ENCODE results near the gene OR2D2. TPM values are rescaled to one million over a fixed set of nuclear protein-coding genes. Genes with fewer than 3 reads are reported as not detected.

OR2D2 gene
- total and polyA plus RNA-seq, 2 of the 4 experiments (the other 2 are of a cell fraction): 0.07 to 0.36 TPM

DNA sequence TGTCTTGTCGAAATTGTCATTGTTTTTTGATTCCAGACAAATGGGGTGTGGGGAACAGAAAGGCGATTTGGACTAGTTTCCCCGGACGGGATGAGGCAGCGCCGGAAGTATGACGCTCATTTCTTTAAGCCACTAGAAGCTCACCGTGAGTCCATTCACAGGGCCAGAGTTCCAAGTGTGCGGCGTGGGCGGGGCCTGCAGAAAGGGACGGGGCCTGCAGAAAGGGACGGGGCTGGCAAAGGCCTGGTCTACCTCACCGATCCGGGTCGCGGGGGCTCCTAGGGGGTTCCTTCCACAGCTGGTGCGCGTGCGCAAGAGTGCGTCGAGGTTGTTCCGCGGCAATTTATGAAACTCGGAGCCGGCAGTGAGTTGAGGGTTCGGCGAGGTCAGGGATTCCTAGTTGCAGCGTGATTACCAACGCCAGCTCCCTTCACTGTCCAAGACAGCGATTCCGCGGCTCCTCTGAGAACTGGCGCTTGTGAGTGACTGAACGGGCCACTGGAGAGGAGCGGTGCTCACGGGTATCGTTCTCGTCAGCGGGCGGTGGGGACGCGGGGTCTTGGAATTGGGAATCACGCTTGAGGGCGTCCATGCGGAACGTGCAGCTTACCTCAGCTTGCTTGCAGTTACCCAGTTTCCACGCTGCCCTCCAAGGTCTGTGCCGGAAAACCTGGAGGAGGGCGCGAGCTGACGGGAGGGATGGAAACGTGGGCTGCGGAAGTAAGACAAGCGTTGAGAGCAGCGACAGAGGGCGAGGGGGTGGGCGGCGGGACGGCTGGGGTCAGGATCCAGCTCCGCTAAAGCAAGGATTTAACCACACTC, 34.1 kb upstream of the OR2D2 start, which contains the start of gene ZNF215:
TSS of gene ZNF215 (plus strand) at position 219 of the 822 bp plus-strand sequence. CDS start 5,847 bp downstream, outside the sequence.
- H3K36me3 ChIP-seq (ENCODE audit: control insufficient read depth, insufficient read depth, low read length): no peaks in the 10 kb centered on the region
- BruUV-seq (replicated peaks): no TSS peak
- H3K9ac ChIP-seq (ENCODE audit: low read depth, low read length): peak within 1 kb of the TSS; percentile 58
- peak within 1 kb of the TSS; percentile 11; the same call in 1 of the 2 replicates for H2BK20ac ChIP-seq (ENCODE audit: low read depth, low read length)
- peak within 1 kb of the TSS; percentile 19; the same call in 1 of the 2 replicates for H3K18ac ChIP-seq (ENCODE audit: low read depth, low read length)
- no peaks in the 10 kb centered on the region for H4K20me1 ChIP-seq (ENCODE audit: insufficient read depth, low read length)
- H4K91ac ChIP-seq (ENCODE audit: insufficient read depth, low read depth, low read length): peak within 1 kb of the TSS; percentile 59
- ChIA-PET CTCF (interaction anchor here (0.7 kb wide), 1 partner anchor 1532 kb away, joined by 7 read pairs; no protein-coding TSS in a partner anchor), POLR2A (ENCODE audit: unreplicated experiment) (interaction anchor here (0.5 kb wide), 1 partner anchor 1804 kb away, joined by 4 read pairs; no protein-coding TSS in a partner anchor)
- H2AK5ac ChIP-seq (ENCODE audit: low read depth, low read length): no peak within 1 kb of the TSS
- intact Hi-C loops (cut with micrococcal nuclease) (loop anchor here (2.0 kb wide), 1 partner anchor 94 kb away; the partner anchor contains the start of genes NLRP14 and ZNF214), in situ Hi-C loops (cut with MboI; ENCODE audit: low sequenced_read_pairs) (no loop called here), dilution Hi-C loops (cut with HindIII; ENCODE audit: low sequenced_read_pairs, unreplicated experiment) (no loop called here)
- TF ChIP-seq MXI1 (IDR thresholded peaks at IDR 0.05; ENCODE audit: borderline replicate concordance, low read depth, low read length): peak; percentile 17
- TF ChIP-seq CEBPB (IDR thresholded peaks at IDR 0.05; ENCODE audit: low read depth, low read length): no peak
- 0 out of 2 replicates have a peak, but pooled peaks have one; percentile 25 for TF ChIP-seq MAZ (IDR thresholded peaks at IDR 0.05; ENCODE audit: borderline replicate concordance, low read depth, low read length)
- TF ChIP-seq ELK1 (IDR thresholded peaks at IDR 0.05; ENCODE audit: borderline replicate concordance, low read depth, low read length): no peak
- TF ChIP-seq NFE2L2 (IDR thresholded peaks at IDR 0.05; ENCODE audit: low read depth, low read length): no peak
- TF ChIP-seq MAFK (IDR thresholded peaks at IDR 0.05; ENCODE audit: low read depth, low read length): no peak
- peak; percentile 8; the same call in 1 of the 2 replicates for TF ChIP-seq RAD21 (IDR thresholded peaks at IDR 0.05; ENCODE audit: low read length)
- peak within 1 kb of the TSS; percentile 91 for H3K14ac ChIP-seq (replicated peaks; ENCODE audit: low read depth, low read length)
- peak; percentile 81 for DNase-seq
- H3K56ac ChIP-seq (ENCODE audit: extremely low read depth, insufficient read depth, low read length): peak within 1 kb of the TSS; percentile 68
- H2BK5ac ChIP-seq (ENCODE audit: low read depth, low read length, poor library complexity, severe bottlenecking): peak within 1 kb of the TSS; percentile 53
- peak within 1 kb of the TSS; percentile 48 for H3K23ac ChIP-seq (ENCODE audit: low read depth, low read length)
- peak within 1 kb of the TSS; percentile 54 for H2BK120ac ChIP-seq (ENCODE audit: low read depth, low read length)
- peak within 1 kb of the TSS; percentile 26 for H3K27ac ChIP-seq (ENCODE audit: insufficient read depth, low read length)
- WGBS, 2 experiments (ENCODE audit: extremely low coverage in 2 of 2, insufficient read length in 1 of 2): 0% methylated on average over 31 of the region's 61 CpGs; no CpG with 5 or more reads in 1 of the 2 experiments
- peak within 1 kb of the TSS; percentile 77 for H2AK9ac ChIP-seq (replicated peaks; ENCODE audit: low read depth, low read length, poor library complexity)
- H3K9me3 ChIP-seq (ENCODE audit: control insufficient read depth, insufficient read depth, low read length): no peaks in the 10 kb centered on the region
- no peaks in the 10 kb centered on the region for H3K4me1 ChIP-seq (ENCODE audit: control insufficient read depth, insufficient read depth, low read length)
- peak within 1 kb of the TSS; percentile 65 for H3K4me3 ChIP-seq (ENCODE audit: insufficient read depth, low read depth, low read length)
- peak within 1 kb of the TSS; percentile 62 for H3K4me2 ChIP-seq (ENCODE audit: low read depth, low read length)
- peak within 1 kb of the TSS; percentile 44 to 83 for H4K8ac ChIP-seq (ENCODE audit: low read depth in 2 of 2, low read length in 2 of 2)
- no peaks in the 10 kb centered on the region for H3K9me1 ChIP-seq (ENCODE audit: insufficient read depth, low read length)
- H4K5ac ChIP-seq (ENCODE audit: low read depth, low read length): peak within 1 kb of the TSS; percentile 47; the same call in 1 of the 2 replicates
- peak within 1 kb of the TSS; percentile 99 for H2AFZ ChIP-seq (replicated peaks; ENCODE audit: low read length, poor library complexity)
- H3K27me3 ChIP-seq (ENCODE audit: control insufficient read depth, insufficient read depth, low read length): no peaks in the 10 kb centered on the region
- H2BK15ac ChIP-seq (ENCODE audit: low read depth, low read length): peak within 1 kb of the TSS; percentile 51; the same call in 1 of the 3 replicates
- peak within 1 kb of the TSS; percentile 49 for H3K4ac ChIP-seq (ENCODE audit: low read depth, low read length)
- peaks cover 6 to 10% of the 10 kb centered on the region in 2 experiments for H3K79me1 ChIP-seq (ENCODE audit: low read depth in 1 of 2, low read length in 2 of 2)
- peak; percentile 91 for ATAC-seq (ENCODE audit: low read depth)

Data from IMR-90 (cell line).